Endothelial cell of umbilical vein (primary cell): ENCODE measurements around the gene NINJ2. TPM values are rescaled to one million over a fixed set of nuclear protein-coding genes. Genes with fewer than 3 reads are reported as not detected.

Source experiments
- BruUV-seq: library from RNA; stranded (reverse); fragments of 400-500 nt; replicated peaks from 2 replicates; lab custom pipeline; 2021; lab: Mats Ljungman, UMichigan
- CTCF ChIA-PET: fragments of 300-600, 350-600 bp; sonication (Branson Sonifier 250); formaldehyde crosslinking; loops from one replicate; lab custom pipeline; 2021; ENCODE audit warnings: antibody characterized with exemption, inconsistent platforms; lab: Charles Lee
- POLR2A ChIA-PET: fragments of 300-600, 350-600 bp; sonication (Branson Sonifier 250); formaldehyde crosslinking; loops from one replicate; lab custom pipeline; 2021; ENCODE audit warnings: antibody characterized with exemption, inconsistent platforms; lab: Charles Lee
- DNase-seq: peaks from one replicate; pipeline ENCODE4 v3.0.0-alpha.2; 2011; ENCODE audit warnings: low read depth, low spot score
- FAIRE-seq: peaks from 2 replicates; lab custom pipeline; 2011; peaks lifted over from hg19 to GRCh38; lab: Jason Lieb, UNC
- H2AFZ ChIP-seq: 2 replicates; pipeline ENCODE4 v1.6.0; 2012; ENCODE audit warnings: low read depth, low read length, control low read depth, inconsistent platforms
- H3K27ac ChIP-seq: 2 replicates; pipeline ENCODE4 v1.5.1; 2011; ENCODE audit warnings: low read depth, mild to moderate bottlenecking, control low read depth, low read length, moderate library complexity; ENCODE audit not compliant: insufficient read depth
- H3K27me3 ChIP-seq, 2 experiments: 2 replicates each; pipeline versions ENCODE4 v1.6.0 to v1.6.1; 2011; ENCODE audit warnings: low read length in 2 of 2, mixed read lengths in 1 of 2; ENCODE audit not compliant: control insufficient read depth in 2 of 2, insufficient read depth in 2 of 2
- H3K36me3 ChIP-seq, 2 experiments: 2 replicates in 1 of 2; 3 replicates in 1 of 2; pipeline ENCODE4 v1.5.1; 2011; ENCODE audit warnings: low read length in 2 of 2, mild to moderate bottlenecking in 1 of 2, moderate library complexity in 1 of 2; ENCODE audit not compliant: control insufficient read depth in 2 of 2, insufficient read depth in 2 of 2; ENCODE audit errors: extremely low read depth in 1 of 2
- H3K4me1 ChIP-seq: 3 replicates; pipeline ENCODE4 v1.5.1; 2011; ENCODE audit warnings: mild to moderate bottlenecking, low read length; ENCODE audit not compliant: control insufficient read depth, insufficient read depth; ENCODE audit errors: extremely low read depth
- H3K4me2 ChIP-seq: 2 replicates; pipeline ENCODE4 v1.6.1; 2011; ENCODE audit warnings: low read length, control low read depth, mixed read lengths; ENCODE audit not compliant: insufficient read depth
- H3K4me3 ChIP-seq, 3 experiments: fragments of 200-600 bp in 1 of 3; sonication (generic), shearing (Covaris generic) in 1 of 3; replicated peaks in 1 of 3; 2 replicates each; pipeline ENCODE4 v1.5.1; 2011 to 2016; ENCODE audit warnings: control low read depth in 3 of 3, low read length in 3 of 3, mild to moderate bottlenecking in 2 of 3, inconsistent platforms in 1 of 3, low read depth in 1 of 3, moderate library complexity in 1 of 3; ENCODE audit not compliant: insufficient read depth in 1 of 3
- H3K79me2 ChIP-seq: 2 replicates; pipeline ENCODE4 v1.6.0; 2012; ENCODE audit warnings: low read length, inconsistent platforms; ENCODE audit not compliant: control insufficient read depth, insufficient read depth
- H3K9ac ChIP-seq: replicated peaks from 2 replicates; pipeline ENCODE3; 2011; ENCODE audit warnings: low read length, control low read depth; ENCODE audit not compliant: insufficient read depth; ENCODE audit errors: extremely low read depth
- H3K9me1 ChIP-seq: replicated peaks from 3 replicates; pipeline ENCODE4 v1.6.0; 2011; ENCODE audit warnings: mild to moderate bottlenecking, low read length; ENCODE audit not compliant: control insufficient read depth, insufficient read depth; ENCODE audit errors: extremely low read depth
- H3K9me3 ChIP-seq: replicated peaks from 2 replicates; pipeline ENCODE4 v1.5.1; 2012; ENCODE audit warnings: low read length, inconsistent platforms; ENCODE audit not compliant: control insufficient read depth, insufficient read depth
- H4K20me1 ChIP-seq: replicated peaks from 2 replicates; pipeline ENCODE3; 2011; ENCODE audit warnings: mild to moderate bottlenecking, low read length; ENCODE audit not compliant: control insufficient read depth, insufficient read depth; ENCODE audit errors: extremely low read depth
- CTCF ChIP-seq, 2 donors: IDR thresholded peaks; 1 replicate in 1 of 2; 2 replicates in 1 of 2; pipeline ENCODE4 v1.5.1; 2011; ENCODE audit warnings: low read length in 2 of 2, mild to moderate bottlenecking in 2 of 2, moderate library complexity in 2 of 2, control low read depth in 1 of 2, inconsistent platforms in 1 of 2, low read depth in 1 of 2; ENCODE audit not compliant: insufficient read depth in 1 of 2; ENCODE audit errors: extremely low read depth in 1 of 2
- EZH2 ChIP-seq: IDR thresholded peaks from 2 replicates; pipeline ENCODE4 v1.6.1; 2012; ENCODE audit warnings: borderline replicate concordance, low read depth, mild to moderate bottlenecking, moderate library complexity, low read length, inconsistent platforms; ENCODE audit not compliant: severe bottlenecking
- FOS ChIP-seq: IDR thresholded peaks from 2 replicates; pipeline ENCODE4 v1.6.1; 2011; ENCODE audit warnings: mild to moderate bottlenecking, low read length, moderate library complexity, borderline replicate concordance; ENCODE audit not compliant: insufficient read depth
- GATA2 ChIP-seq: IDR thresholded peaks from 2 replicates; pipeline ENCODE4 v1.7.0; 2011; ENCODE audit warnings: low read depth, mild to moderate bottlenecking, moderate library complexity, mixed read lengths, low read length; ENCODE audit not compliant: insufficient read length, insufficient read depth
- JUN ChIP-seq: IDR thresholded peaks from 2 replicates; pipeline ENCODE4 v1.6.1; 2011; ENCODE audit warnings: borderline replicate concordance, low read depth; ENCODE audit not compliant: insufficient read length, insufficient read depth
- MAX ChIP-seq: IDR thresholded peaks from 2 replicates; pipeline ENCODE4 v1.6.1; 2011; ENCODE audit not compliant: insufficient read depth, insufficient read length
- MYC ChIP-seq: IDR thresholded peaks from one replicate; pipeline ENCODE4 v1.6.1; 2011; ENCODE audit warnings: mild to moderate bottlenecking, low read depth, low read length
- POLR2A ChIP-seq: IDR thresholded peaks from 2 replicates; pipeline ENCODE4 v1.6.1; 2012; ENCODE audit warnings: low read depth, mild to moderate bottlenecking, control low read depth, low read length
- POLR2AphosphoS5 ChIP-seq: IDR thresholded peaks from 2 replicates; pipeline ENCODE4 v1.6.1; 2012; ENCODE audit warnings: low read depth, mild to moderate bottlenecking, control low read depth, low read length, moderate library complexity; ENCODE audit not compliant: insufficient read depth
- dilution Hi-C: fragments of 300-500 bp; cut with MboI; formaldehyde crosslinking; loops from one replicate; pipeline ENCODE4 v1.15.0; 2019; ENCODE audit warnings: low sequenced_read_pairs; ENCODE audit not compliant: extremely low pct_ligation_motif_present
- intact Hi-C: fragments of 100-400 bp; cut with micrococcal nuclease; formaldehyde crosslinking; loops from one replicate; pipeline ENCODE4 v1.10.0; 2022
- polyA plus RNA-seq, 4 experiments: library from polyadenylated mRNA; depleted of rRNA in 3 of 4; stranded (reverse) in 3 of 4; unstranded in 1 of 4; fragments of >200 nt; gene quantifications; 2 replicates each; pipeline versions ENCODE4 v1.2.1 to v1.2.3, GENCODE V29; 2011 to 2012; ENCODE audit warnings: missing spikeins in 1 of 4
- total RNA-seq: library from RNA; stranded (reverse); gene quantifications from 2 replicates; pipeline ENCODE4 v1.2.3, GENCODE V29; 2021

Gene NINJ2
- total and polyA plus RNA-seq, 2 donors (not counting 3 experiments of a cell fraction or from before 2014, with no cell fraction given): 0.75 to 4.4 TPM

DNA sequence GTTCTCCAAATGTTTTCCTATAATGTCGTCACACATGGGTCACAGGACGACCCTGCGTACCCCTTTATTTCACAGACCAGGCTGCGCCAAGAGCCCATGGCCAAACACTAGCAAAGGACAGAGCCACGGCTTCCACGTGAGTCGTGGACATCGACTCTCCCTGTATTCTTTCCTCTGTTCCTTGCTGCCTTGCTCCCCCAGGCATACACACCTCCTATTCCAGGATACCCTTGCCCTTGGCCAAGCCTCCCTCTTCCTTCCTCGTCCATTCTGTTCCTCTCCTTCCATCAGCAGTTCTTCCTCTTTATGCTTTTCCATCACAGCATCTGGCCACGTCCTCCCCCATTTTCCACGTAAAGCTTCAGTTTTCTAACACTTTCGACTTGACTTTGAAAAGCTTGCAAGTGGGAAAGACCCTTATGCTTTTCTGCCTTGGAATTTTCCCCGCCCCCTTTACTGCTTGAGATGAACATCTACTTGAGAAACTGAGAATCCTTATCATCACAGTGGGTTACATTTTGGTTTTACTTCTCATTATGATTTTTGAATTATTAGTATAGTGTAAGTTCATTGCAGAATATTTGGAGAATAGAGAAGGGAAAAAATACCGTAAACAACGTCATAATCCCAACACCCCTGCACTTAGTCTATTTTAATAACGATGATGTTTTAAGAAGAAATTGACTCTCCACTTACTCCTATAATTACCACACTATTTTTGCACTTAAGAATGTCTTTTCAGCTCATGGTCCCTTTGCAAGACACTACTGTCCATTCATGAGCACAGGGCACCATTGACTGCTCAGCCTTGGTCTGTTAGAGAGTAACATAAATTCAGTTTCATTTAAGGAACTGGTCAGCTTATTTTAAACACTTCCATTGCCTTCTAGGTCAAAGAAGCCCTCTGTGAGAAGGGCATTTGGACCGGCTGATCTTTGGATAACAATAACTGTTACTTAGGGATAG is 15.8 kb upstream of the NINJ2 start:
- H3K4me1 ChIP-seq: peaks cover 10% of the 10 kb centered on the region
- H3K9me3 ChIP-seq: no peaks in the 10 kb centered on the region
- no peak overlapping the region for H3K4me2 ChIP-seq
- H3K79me2 ChIP-seq: no peaks in the 10 kb centered on the region
- TF ChIP-seq MAX (no peak), GATA2 (no peak), FOS (no peak)
- intact Hi-C loops (no loop called here), dilution Hi-C loops (no loop called here)
- H3K27me3 ChIP-seq: peaks cover 0 to 2% of the 10 kb centered on the region in 2 experiments
- no peak overlapping the region for H3K27ac ChIP-seq
- no peak overlapping the region for H3K9ac ChIP-seq
- BruUV-seq: no TSS peak
- H2AFZ ChIP-seq: no peak overlapping the region
- ChIA-PET CTCF (interaction anchor here (0.6 to 1.3 kb wide), 4 partner anchors 15 to 907 kb away, joined by 3 to 7 read pairs (median 3); no protein-coding TSS in a partner anchor), POLR2A (no interaction called here)
- FAIRE-seq (no peak), DNase-seq (no peak)
- H3K36me3 ChIP-seq: no peaks in the 10 kb centered on the region
- H3K4me3 ChIP-seq: no peak overlapping the region
- H3K9me1 ChIP-seq: no peaks in the 10 kb centered on the region
- H4K20me1 ChIP-seq: no peaks in the 10 kb centered on the region

GRCh38 chr12:675562-675961 is 12.3 kb upstream of the NINJ2 start:
- CTCF ChIA-PET: interaction anchor here (1.1 kb wide), 1 partner anchor 75 kb away, joined by 3 read pairs; no protein-coding TSS in a partner anchor
- intact Hi-C loops (no loop called here), dilution Hi-C loops (no loop called here)
- DNase-seq (no peak), FAIRE-seq (no peak)
- Histone ChIP-seq H3K9me1 (no peaks in the 10 kb centered on the region), H3K79me2 (no peaks in the 10 kb centered on the region), H3K27ac (no peak overlapping the region), H3K4me3 (no peak overlapping the region), H3K36me3 (no peaks in the 10 kb centered on the region), H3K4me1 (peaks cover 11% of the 10 kb centered on the region), H2AFZ (no peak overlapping the region), H4K20me1 (no peaks in the 10 kb centered on the region), H3K27me3 (peaks cover 0 to 2% of the 10 kb centered on the region in 2 experiments), H3K4me2 (no peak overlapping the region), H3K9me3 (no peaks in the 10 kb centered on the region), H3K9ac (no peak overlapping the region)
- BruUV-seq: no TSS peak
- POLR2A ChIA-PET: no interaction called here
- TF ChIP-seq EZH2 (no peak), CTCF (IDR thresholded peaks at IDR 0.05; ENCODE audit: extremely low read depth in 1 of 2, insufficient read depth in 1 of 2, low read depth in 1 of 2, low read length in 2 of 2) (no peak), POLR2A (no peak), POLR2AphosphoS5 (no peak), FOS (no peak), MAX (no peak), GATA2 (no peak), JUN (no peak), MYC (no peak)
